Tibial nerve (tissue), 4 donors: Measurements from ENCODE around the gene RAP1GAP.

Source experiments
- EP300 ChIP-seq, 2 donors: sonication (generic); formaldehyde crosslinking; IDR thresholded peaks; one replicate each; pipeline ENCODE4 v1.6.1; 2017; ENCODE audit warnings: antibody characterized with exemption in 2 of 2, mild to moderate bottlenecking in 1 of 2
- POLR2A ChIP-seq, 2 donors: fragments of 450-650 bp; IDR thresholded peaks; one replicate each; pipeline ENCODE4 v1.6.1; 2017; ENCODE audit warnings: antibody characterized with exemption in 2 of 2, mild to moderate bottlenecking in 2 of 2, moderate library complexity in 2 of 2
- TF ChIP-seq, protein P1 (sequence below), 5 experiments: fragments of 200-600 bp in 3 of 5; fragments of 450-650 bp in 2 of 5; sonication (generic) in 3 of 5; IDR thresholded peaks; one replicate each; pipeline ENCODE4 v1.5.1; 2016 to 2019; ENCODE audit warnings: antibody characterized with exemption in 5 of 5, mild to moderate bottlenecking in 3 of 5, moderate library complexity in 2 of 5

DNA sequence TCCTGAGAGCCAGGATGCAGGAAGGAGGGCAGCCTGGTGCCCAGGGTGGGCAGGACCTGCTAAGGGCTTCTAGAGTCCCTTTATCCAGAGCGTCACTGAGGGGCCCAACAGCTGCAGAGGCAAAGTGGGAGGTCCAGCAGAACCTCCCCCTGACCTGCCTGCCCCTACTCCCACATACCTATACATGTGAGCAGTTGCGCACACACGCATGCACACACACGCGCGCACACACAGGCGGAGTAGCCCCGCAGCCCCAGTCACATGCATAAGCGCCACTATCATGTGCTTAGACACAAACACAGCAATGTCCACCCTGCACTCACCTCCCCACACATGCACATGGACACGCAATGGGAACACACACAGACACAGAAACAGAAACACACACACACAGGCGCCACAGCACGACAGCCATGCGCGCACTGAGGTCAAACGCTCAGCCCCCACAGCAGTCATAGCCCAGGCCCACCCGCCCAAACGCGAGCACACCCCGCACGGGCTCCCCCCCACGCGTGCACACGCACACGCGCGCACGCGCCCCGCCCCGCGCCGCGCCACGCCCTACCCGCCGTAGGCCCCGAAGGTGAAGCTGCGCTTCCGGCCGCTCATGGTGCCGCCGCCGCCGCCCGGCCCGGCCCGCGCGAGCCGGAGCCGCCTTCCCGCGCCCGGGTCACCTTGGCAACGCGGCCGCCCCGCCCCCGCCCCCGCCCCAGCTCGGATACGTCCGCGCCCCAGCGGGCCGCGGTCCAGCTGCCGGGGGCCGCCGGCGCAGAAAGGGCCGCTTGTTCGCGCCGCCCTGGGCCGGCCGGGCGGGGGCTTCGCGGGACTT lies 17.7 kb downstream of the RAP1GAP start:
- TF ChIP-seq, protein P1, sequence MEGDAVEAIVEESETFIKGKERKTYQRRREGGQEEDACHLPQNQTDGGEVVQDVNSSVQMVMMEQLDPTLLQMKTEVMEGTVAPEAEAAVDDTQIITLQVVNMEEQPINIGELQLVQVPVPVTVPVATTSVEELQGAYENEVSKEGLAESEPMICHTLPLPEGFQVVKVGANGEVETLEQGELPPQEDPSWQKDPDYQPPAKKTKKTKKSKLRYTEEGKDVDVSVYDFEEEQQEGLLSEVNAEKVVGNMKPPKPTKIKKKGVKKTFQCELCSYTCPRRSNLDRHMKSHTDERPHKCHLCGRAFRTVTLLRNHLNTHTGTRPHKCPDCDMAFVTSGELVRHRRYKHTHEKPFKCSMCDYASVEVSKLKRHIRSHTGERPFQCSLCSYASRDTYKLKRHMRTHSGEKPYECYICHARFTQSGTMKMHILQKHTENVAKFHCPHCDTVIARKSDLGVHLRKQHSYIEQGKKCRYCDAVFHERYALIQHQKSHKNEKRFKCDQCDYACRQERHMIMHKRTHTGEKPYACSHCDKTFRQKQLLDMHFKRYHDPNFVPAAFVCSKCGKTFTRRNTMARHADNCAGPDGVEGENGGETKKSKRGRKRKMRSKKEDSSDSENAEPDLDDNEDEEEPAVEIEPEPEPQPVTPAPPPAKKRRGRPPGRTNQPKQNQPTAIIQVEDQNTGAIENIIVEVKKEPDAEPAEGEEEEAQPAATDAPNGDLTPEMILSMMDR (IDR thresholded peaks at IDR 0.05), result no peak
- TF ChIP-seq POLR2A (IDR thresholded peaks at IDR 0.05), result no peak
- TF ChIP-seq EP300 (IDR thresholded peaks at IDR 0.05), result peak in 1 of 2 donors; percentile 54
